Fibroblast of pulmonary artery (primary cell): ENCODE measurements around the gene GRIN2B.

Experiments
- DNase-seq: peaks from one replicate; pipeline ENCODE4 v3.0.0-alpha.2; 2010; ENCODE audit warnings: low read depth
- H3K4me3 ChIP-seq: replicated peaks from 2 replicates; pipeline ENCODE4 v1.5.1; 2011; ENCODE audit warnings: low read depth, mild to moderate bottlenecking, control low read depth, low read length, moderate library complexity
- CTCF ChIP-seq: IDR thresholded peaks from 2 replicates; pipeline ENCODE4 v1.5.1; 2011; ENCODE audit warnings: mild to moderate bottlenecking, control low read depth, low read length, inconsistent platforms; ENCODE audit errors: missing control alignments

Gene GRIN2B

GRCh38 chr12:13981296-13981962, at the start of gene GRIN2B:
Gene GRIN2B, minus strand, starts transcription at chr12:13981602. Its CDS starts 115,394 bp downstream, at chr12:13866208.
- no peak for TF ChIP-seq CTCF
- no peak within 1 kb of the TSS for H3K4me3 ChIP-seq

GRCh38 chr12:14026537-14026936, 45.1 kb upstream of the GRIN2B start:
- no peak overlapping the region for H3K4me3 ChIP-seq
- DNase-seq: no peak
- no peak for TF ChIP-seq CTCF

More at GRCh38 chr12:13981296-13981962, at the start of gene GRIN2B:
- DNase-seq: no peak

- DNase-seq: no peak
- no peak for TF ChIP-seq CTCF
- H3K4me3 ChIP-seq: no peak overlapping the region
Measured at GRCh38 chr12:14024591-14024990, 43.2 kb upstream of the GRIN2B start.

- TF ChIP-seq CTCF: no peak
Measured at GRCh38 chr12:14018080-14018479, 36.7 kb upstream of the GRIN2B start.

GRCh38 chr12:14010989-14011388, 29.6 kb upstream of the GRIN2B start:
- H3K4me3 ChIP-seq: no peak overlapping the region
- no peak for TF ChIP-seq CTCF
- no peak for DNase-seq

More at GRCh38 chr12:14018080-14018479, 36.7 kb upstream of the GRIN2B start:
- H3K4me3 ChIP-seq: no peak overlapping the region
- no peak for DNase-seq

- no peak overlapping the region for H3K4me3 ChIP-seq
- no peak for TF ChIP-seq CTCF
- DNase-seq: no peak
Measured at GRCh38 chr12:14007639-14008038, 26.2 kb upstream of the GRIN2B start.

GRCh38 chr12:13992585-13992984, 11.2 kb upstream of the GRIN2B start:
- no peak for DNase-seq
- no peak for TF ChIP-seq CTCF
- no peak overlapping the region for H3K4me3 ChIP-seq
